KMS-11 (cell line): Measurements from ENCODE around the gene PLIN3.
"Not testable (repeated sequence)": the region's sequence is repeated elsewhere in the genome, so short reads cannot be mapped to it uniquely, and the experiment has no call there.

Experiments
- H2AFZ ChIP-seq: fragments of 200-600 bp; sonication (generic); 2 replicates; pipeline ENCODE4 v1.6.1; 2016; ENCODE audit warnings: antibody characterized with exemption, mixed run types, low read depth
- H3K27ac ChIP-seq: fragments of 200-600 bp; sonication (generic); 2 replicates; pipeline ENCODE4 v1.6.1; 2016; ENCODE audit warnings: mild to moderate bottlenecking, mixed run types
- H3K27me3 ChIP-seq: fragments of 200-600 bp; sonication (generic); 2 replicates; pipeline ENCODE4 v1.6.1; 2017; ENCODE audit warnings: mild to moderate bottlenecking, low read depth, mixed run types, moderate library complexity; ENCODE audit not compliant: insufficient read depth
- H3K36me3 ChIP-seq: fragments of 200-600 bp; sonication (generic); 2 replicates; pipeline ENCODE4 v1.6.1; 2017; ENCODE audit warnings: mild to moderate bottlenecking, mixed run types; ENCODE audit not compliant: insufficient read depth
- H3K4me1 ChIP-seq: fragments of 200-600 bp; sonication (generic); 2 replicates; pipeline ENCODE4 v1.6.1; 2016; ENCODE audit warnings: mild to moderate bottlenecking, low read depth, mixed run types; ENCODE audit not compliant: poor library complexity, severe bottlenecking
- H3K4me2 ChIP-seq: fragments of 200-600 bp; sonication (generic); 2 replicates; pipeline ENCODE4 v1.7.0; 2016; ENCODE audit warnings: mild to moderate bottlenecking, mixed run types
- H3K4me3 ChIP-seq: fragments of 200-600 bp; sonication (generic); IDR thresholded peaks from 2 replicates; pipeline ENCODE4 v1.6.1; 2017; ENCODE audit warnings: low read depth, low read length, mixed read lengths; ENCODE audit not compliant: insufficient read depth
- H3K79me2 ChIP-seq: fragments of 200-600 bp; sonication (generic); 2 replicates; pipeline ENCODE4 v1.6.1; 2016; ENCODE audit warnings: low read depth, mixed run types; ENCODE audit not compliant: insufficient read depth
- H3K9ac ChIP-seq: fragments of 200-600 bp; sonication (generic); 2 replicates; pipeline ENCODE4 v1.6.1; 2016; ENCODE audit warnings: mild to moderate bottlenecking, mixed run types
- H4K20me1 ChIP-seq: fragments of 200-600 bp; sonication (generic); 2 replicates; pipeline ENCODE4 v1.6.1; 2016; ENCODE audit warnings: mild to moderate bottlenecking, mixed run types; ENCODE audit not compliant: insufficient read depth
- CTCF ChIP-seq: fragments of 200-600 bp; sonication (generic); conservative IDR thresholded peaks from 2 replicates; pipeline ENCODE4 v1.6.1; 2017; ENCODE audit warnings: low read depth, mild to moderate bottlenecking, antibody characterized with exemption, low read length, moderate library complexity, mixed read lengths

PLIN3 gene

DNA sequence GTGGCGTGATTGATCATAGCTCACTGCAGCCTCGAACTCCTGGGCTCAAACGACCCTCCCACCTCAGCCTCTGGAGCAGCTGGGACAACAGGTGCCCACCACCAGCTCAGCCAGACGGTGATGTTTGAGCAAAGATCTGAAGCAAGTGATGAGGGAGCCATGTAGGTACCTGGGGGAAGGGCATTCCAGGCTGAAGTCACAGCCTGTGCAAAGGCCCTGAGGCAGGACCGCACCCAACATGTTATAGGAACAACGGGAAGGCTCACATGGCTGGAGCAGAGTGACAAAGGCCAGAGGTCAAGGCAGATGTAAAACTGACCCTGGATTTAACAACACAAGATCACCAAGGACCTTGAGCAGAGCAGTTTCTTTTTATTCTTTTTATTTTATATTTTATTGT, 61.1 kb downstream of the PLIN3 start:
- no peak for TF ChIP-seq CTCF
- H3K9ac ChIP-seq, result no peak overlapping the region
- H2AFZ ChIP-seq, result no peak overlapping the region
- H3K27me3 ChIP-seq, result no peaks in the 10 kb centered on the region
- no peak overlapping the region for H3K4me2 ChIP-seq
- H3K27ac ChIP-seq, result no peak overlapping the region
- H3K4me3 ChIP-seq, result no peak overlapping the region
- no peaks in the 10 kb centered on the region for H4K20me1 ChIP-seq
- peaks cover 3% of the 10 kb centered on the region for H3K4me1 ChIP-seq
- no peaks in the 10 kb centered on the region for H3K36me3 ChIP-seq
- H3K79me2 ChIP-seq, result no peaks in the 10 kb centered on the region

DNA sequence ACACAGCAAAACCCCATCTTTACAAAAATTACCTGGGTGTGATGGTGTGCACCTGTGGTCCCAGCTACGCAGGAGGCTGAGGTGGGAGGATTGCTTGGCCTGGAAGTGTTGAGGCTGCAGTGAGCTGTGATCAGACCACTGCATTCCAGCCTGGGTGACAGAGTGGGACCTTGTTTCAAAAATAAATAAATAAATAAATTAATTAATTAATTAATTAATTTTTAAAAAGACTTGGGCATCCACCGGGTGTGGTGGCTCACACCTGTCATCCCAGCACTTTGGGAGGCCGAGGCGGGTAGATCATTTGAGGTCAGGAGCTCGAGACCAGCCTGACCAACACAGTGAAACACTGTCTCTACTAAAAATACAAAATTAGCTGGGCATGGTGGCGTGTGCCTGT, 62.3 kb downstream of the PLIN3 start:
- H3K4me3 ChIP-seq, H3K79me2 ChIP-seq, H3K27ac ChIP-seq, H3K4me2 ChIP-seq, H3K36me3 ChIP-seq, H2AFZ ChIP-seq, H4K20me1 ChIP-seq, H3K4me1 ChIP-seq, H3K27me3 ChIP-seq, H3K9ac ChIP-seq: not testable (repeated sequence)

DNA sequence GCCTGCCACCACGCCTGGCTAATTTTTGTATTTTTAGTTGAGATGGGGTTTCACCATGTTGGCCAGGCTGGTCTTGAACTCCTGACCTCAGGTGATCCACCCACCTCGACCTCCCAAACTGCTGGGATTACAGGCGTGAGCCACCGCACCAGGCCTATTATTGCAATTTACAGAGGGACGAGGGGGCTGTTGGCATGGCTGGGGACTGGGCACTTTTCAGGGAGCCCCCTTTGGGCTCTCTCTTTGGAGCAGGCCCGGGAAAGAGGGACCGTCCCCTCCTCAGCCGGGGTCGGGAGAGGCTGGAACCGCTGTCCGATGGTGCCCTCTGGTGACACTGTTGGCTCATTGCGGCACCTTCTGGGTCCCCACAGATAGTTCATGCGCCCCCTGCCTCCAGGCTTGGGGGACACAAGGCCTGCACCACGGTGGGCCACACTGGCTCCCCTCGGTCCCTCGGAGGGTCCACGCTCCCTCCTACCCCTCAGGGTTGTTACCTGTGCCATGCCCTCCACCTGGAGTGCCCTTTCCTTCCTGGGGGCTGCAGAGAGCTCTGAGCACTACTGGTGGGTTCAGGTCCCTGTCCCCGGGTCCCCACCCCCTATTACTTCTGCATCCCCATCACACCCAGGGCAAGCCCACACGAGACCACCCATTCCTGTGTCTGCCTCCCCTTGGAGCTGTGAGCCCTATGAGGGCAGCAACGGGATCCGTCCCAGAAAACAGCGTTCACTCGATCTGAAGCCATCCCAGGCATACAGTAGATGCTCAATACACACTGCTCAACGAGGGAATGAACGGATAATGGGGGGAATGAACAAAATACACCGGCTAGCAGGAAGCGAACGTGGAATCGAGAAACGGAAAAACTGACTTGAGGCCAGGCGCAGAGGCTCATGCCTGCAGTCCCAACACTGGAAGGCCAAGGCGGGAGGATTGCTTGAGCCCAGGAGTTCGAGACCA, 63.5 kb downstream of the PLIN3 start:
- no peak overlapping the region for H3K9ac ChIP-seq
- no peak overlapping the region for H3K4me3 ChIP-seq
- H2AFZ ChIP-seq, result no peak overlapping the region
- no peaks in the 10 kb centered on the region for H4K20me1 ChIP-seq
- H3K79me2 ChIP-seq, result no peaks in the 10 kb centered on the region
- H3K27ac ChIP-seq, result no peak overlapping the region
- H3K36me3 ChIP-seq, result no peaks in the 10 kb centered on the region
- no peaks in the 10 kb centered on the region for H3K4me1 ChIP-seq
- H3K4me2 ChIP-seq, result no peak overlapping the region
- no peaks in the 10 kb centered on the region for H3K27me3 ChIP-seq
- peak; percentile 76 for TF ChIP-seq CTCF

- H4K20me1 ChIP-seq, result no peaks in the 10 kb centered on the region
- H2AFZ ChIP-seq, result no peak overlapping the region
- no peaks in the 10 kb centered on the region for H3K36me3 ChIP-seq
- no peaks in the 10 kb centered on the region for H3K79me2 ChIP-seq
- no peaks in the 10 kb centered on the region for H3K27me3 ChIP-seq
- no peaks in the 10 kb centered on the region for H3K4me1 ChIP-seq
- H3K4me3 ChIP-seq, result no peak overlapping the region
- no peak overlapping the region for H3K4me2 ChIP-seq
- no peak overlapping the region for H3K27ac ChIP-seq
- no peak for TF ChIP-seq CTCF
- H3K9ac ChIP-seq, result no peak overlapping the region
Measured at GRCh38 chr19:4802711-4803110, 64.8 kb downstream of the PLIN3 start.

- Histone ChIP-seq H4K20me1 (no peaks in the 10 kb centered on the region), H2AFZ (no peak overlapping the region), H3K27me3 (no peaks in the 10 kb centered on the region), H3K36me3 (no peaks in the 10 kb centered on the region), H3K27ac (no peak overlapping the region), H3K79me2 (no peaks in the 10 kb centered on the region), H3K4me2 (no peak overlapping the region), H3K9ac (no peak overlapping the region), H3K4me3 (no peak overlapping the region), H3K4me1 (no peaks in the 10 kb centered on the region)
- no peak for TF ChIP-seq CTCF
Measured at GRCh38 chr19:4801085-4801619, 66.3 kb downstream of the PLIN3 start.
